HCT116 (cell line): ENCODE measurements around the gene ZNF839.

Experiments used
- ATF3 ChIP-seq: IDR thresholded peaks from 2 replicates; pipeline ENCODE4 v1.6.1; 2012
- CTCF ChIP-seq, 3 experiments: fragments of 200-600 bp in 1 of 3; sonication (generic) in 1 of 3; IDR thresholded peaks in 2 of 3; conservative IDR thresholded peaks in 1 of 3; 2 replicates each; pipeline ENCODE4 v1.5.1; 2012 to 2017; ENCODE audit warnings: low read depth in 2 of 3, low read length in 2 of 3, antibody characterized with exemption in 1 of 3, borderline replicate concordance in 1 of 3, control low read depth in 1 of 3, mild to moderate bottlenecking in 1 of 3, mixed read lengths in 1 of 3, mixed run types in 1 of 3, moderate library complexity in 1 of 3; ENCODE audit not compliant: insufficient read depth in 1 of 3
- EZH2 ChIP-seq: fragments of 200-600 bp; sonication (generic); IDR thresholded peaks from 2 replicates; pipeline ENCODE4 v1.6.1; 2017; ENCODE audit warnings: antibody characterized with exemption, mixed run types
- EZH2phosphoT487 ChIP-seq: fragments of 200-600 bp; IDR thresholded peaks from 2 replicates; pipeline ENCODE4 v1.6.1; 2018; ENCODE audit warnings: antibody characterized with exemption, borderline replicate concordance
- JUND ChIP-seq: IDR thresholded peaks from 2 replicates; pipeline ENCODE4 v1.6.1; 2012
- POLR2A ChIP-seq: IDR thresholded peaks from 2 replicates; pipeline ENCODE4 v1.7.0; 2011; ENCODE audit warnings: borderline replicate concordance; ENCODE audit not compliant: insufficient read depth, insufficient read length; ENCODE audit errors: extremely low read depth
- RAD21 ChIP-seq: IDR thresholded peaks from 2 replicates; pipeline ENCODE4 v1.6.1; 2012; ENCODE audit warnings: low read depth, mild to moderate bottlenecking
- REST ChIP-seq: IDR thresholded peaks from 2 replicates; pipeline ENCODE4 v1.6.1; 2012; ENCODE audit warnings: low read depth

- TF ChIP-seq CTCF (IDR thresholded peaks at IDR 0.05 in 2 of 3, conservative IDR thresholded peaks at IDR 0.05 in 1 of 3; ENCODE audit: borderline replicate concordance in 1 of 3, insufficient read depth in 1 of 3, low read depth in 2 of 3, low read length in 2 of 3) (no peak), RAD21 (no peak), EZH2phosphoT487 (no peak), ATF3 (no peak), EZH2 (no peak), REST (no peak), JUND (no peak), POLR2A (no peak)
These were observed 36.7 kb downstream of the ZNF839 start for GRCh38 chr14:102356280-102356679.
